Measurements from ENCODE around the gene BMPR1A. TPM values are rescaled to one million over a fixed set of nuclear protein-coding genes. Genes with fewer than 3 reads are reported as not detected.

The BMPR1A gene
- total and polyA plus RNA-seq, 9 of the 15 experiments (the other 6 are each of a cell fraction or from before 2014, with no cell fraction given): 1.6 to 17.5 (median 9.1) TPM

DNA sequence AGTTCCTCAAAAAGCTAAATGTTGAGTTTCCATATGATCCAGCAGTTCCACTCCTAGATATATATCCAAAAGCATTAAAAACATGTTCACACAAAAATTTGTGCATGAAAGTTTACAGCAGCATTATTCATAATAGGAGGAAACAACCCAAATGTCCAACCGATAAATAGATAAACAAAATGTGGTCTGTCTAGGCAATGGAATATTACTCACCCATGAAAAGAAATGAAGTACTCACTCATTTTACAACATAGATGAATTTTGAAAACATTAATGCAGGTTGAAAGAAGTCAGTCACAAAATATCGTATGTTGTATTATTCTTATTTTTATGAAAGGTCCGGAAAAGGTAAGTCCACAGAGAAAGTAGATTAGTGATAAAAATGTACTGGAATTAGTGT is 34.0 kb downstream of the BMPR1A start:
- Histone ChIP-seq H4K20me1 (replicated peaks; ENCODE audit: control insufficient read depth, insufficient read depth, low read length) (no peaks in the 10 kb centered on the region), H3K9me3 (replicated peaks; ENCODE audit: control insufficient read depth, insufficient read depth, low read depth, low read length) (no peaks in the 10 kb centered on the region), H3K9me1 (ENCODE audit: control insufficient read depth, insufficient read depth, low read length) (no peaks in the 10 kb centered on the region), H3K4me2 (ENCODE audit: insufficient read depth, low read length) (no peak overlapping the region), H3K4me1 (replicated peaks in 1 of 2; ENCODE audit: control insufficient read depth in 2 of 2, insufficient read depth in 2 of 2, low read length in 2 of 2) (no peaks in the 10 kb centered on the region; a peak in 1 of 5 replicates), H3K36me3 (ENCODE audit: control insufficient read depth, insufficient read depth, low read length) (no peaks in the 10 kb centered on the region), H3K4me3 (no peak overlapping the region), H3K27me3 (ENCODE audit: control insufficient read depth in 2 of 2, insufficient read depth in 2 of 2, low read length in 2 of 2) (no peaks in the 10 kb centered on the region), H3K9ac (ENCODE audit: insufficient read depth in 1 of 2, low read depth in 2 of 2, low read length in 2 of 2) (no peak overlapping the region), H3K79me2 (ENCODE audit: control insufficient read depth, insufficient read depth, low read length) (peaks cover 23% of the 10 kb centered on the region; the same call in 2 of the 3 replicates), H2AFZ (ENCODE audit: low read depth, low read length) (no peak overlapping the region), H3K27ac (ENCODE audit: extremely low read depth, low read depth, low read length) (no peak overlapping the region)
- DNase-seq (ENCODE audit: extremely low read depth in 1 of 4, low spot score in 3 of 4): no peak
- WGBS (ENCODE audit: insufficient coverage, low coverage, missing lambda C conversion rate): 78% methylated on average over 3 of the region's 3 CpGs
- ATAC-seq: no peak
- no peak for FAIRE-seq
- TF ChIP-seq POLR2A (conservative IDR thresholded peaks at IDR 0.05): no peak
- peak; percentile 87 for TF ChIP-seq RBM25 (IDR thresholded peaks at IDR 0.05; ENCODE audit: low read depth, low read length, severe bottlenecking)
- TF ChIP-seq ZNF146 (CRISPR knock-in tag; IDR thresholded peaks at IDR 0.05; ENCODE audit: unreplicated experiment): peak; percentile 91
- intact Hi-C loops (cut with micrococcal nuclease) (no loop called here), in situ Hi-C loops (cut with MboI) (no loop called here)
- ChIA-PET CTCF (ENCODE audit: low intra/inter-chr PET ratio) (no interaction called here), POLR2A (interaction anchor here (1.4 kb wide), 1 partner anchor 10 kb away, joined by 5 read pairs; no protein-coding TSS in a partner anchor)
- BruUV-seq (replicated peaks): no TSS peak

DNA sequence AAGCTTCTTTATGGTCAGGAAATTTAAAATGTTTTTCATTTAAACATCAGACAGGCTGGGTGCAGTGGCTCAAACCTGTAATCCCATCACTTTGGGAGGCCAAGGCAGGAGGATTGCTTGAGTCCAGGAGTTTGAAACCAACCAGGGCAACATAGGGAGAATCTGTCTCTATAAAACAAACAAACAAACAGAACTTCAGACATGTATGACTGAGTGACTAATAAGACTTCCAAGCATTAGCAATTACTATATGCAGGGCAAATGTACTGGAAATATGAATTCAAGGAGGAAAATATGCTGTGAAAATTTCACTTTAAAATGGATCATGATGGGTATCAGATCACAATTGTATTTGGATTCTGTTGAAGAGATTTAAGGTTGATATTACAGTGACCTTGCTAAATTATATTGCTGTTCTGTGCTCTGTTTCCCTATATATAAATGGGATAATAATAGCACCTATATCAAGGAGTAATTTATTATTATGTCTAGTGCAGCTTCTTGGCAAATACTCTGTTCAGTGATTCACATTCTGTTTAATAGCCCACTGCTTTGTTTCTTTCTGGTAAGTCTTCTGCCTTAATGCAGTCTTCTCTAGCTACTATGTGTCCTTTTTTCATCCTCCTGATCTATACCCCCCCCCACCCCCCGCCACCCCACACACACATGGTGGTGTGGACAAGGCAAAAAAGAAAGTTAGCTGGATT is 36.2 kb downstream of the BMPR1A start:
- ATAC-seq (no peak), FAIRE-seq (no peak)
- peaks cover 23% of the 10 kb centered on the region for H3K79me2 ChIP-seq (ENCODE audit: control insufficient read depth, insufficient read depth, low read length)
- TF ChIP-seq POLR2AphosphoS2 (IDR thresholded peaks at IDR 0.05; ENCODE audit: low read length) (no peak), HDAC6 (IDR thresholded peaks at IDR 0.05; ENCODE audit: low read depth, low read length) (no peak), ZBTB43 (CRISPR knock-in tag; IDR thresholded peaks at IDR 0.05) (no peak), CREBBP (IDR thresholded peaks at IDR 0.05; ENCODE audit: low read depth, low read length) (no peak), ZEB2 (IDR thresholded peaks at IDR 0.05) (no peak), ETS2 (tag; IDR thresholded peaks at IDR 0.05; ENCODE audit: borderline replicate concordance, poor library complexity, severe bottlenecking) (no peak), PCBP2 (IDR thresholded peaks at IDR 0.05; ENCODE audit: low read depth, low read length, poor library complexity, severe bottlenecking) (no peak), ZNF184 (CRISPR knock-in tag; IDR thresholded peaks at IDR 0.05) (no peak), ZNF583 (CRISPR knock-in tag; IDR thresholded peaks at IDR 0.05) (no peak), EZH2 (IDR thresholded peaks at IDR 0.05; ENCODE audit: borderline replicate concordance, low read depth, low read length) (no peak)
- TF ChIP-seq, protein P1, sequence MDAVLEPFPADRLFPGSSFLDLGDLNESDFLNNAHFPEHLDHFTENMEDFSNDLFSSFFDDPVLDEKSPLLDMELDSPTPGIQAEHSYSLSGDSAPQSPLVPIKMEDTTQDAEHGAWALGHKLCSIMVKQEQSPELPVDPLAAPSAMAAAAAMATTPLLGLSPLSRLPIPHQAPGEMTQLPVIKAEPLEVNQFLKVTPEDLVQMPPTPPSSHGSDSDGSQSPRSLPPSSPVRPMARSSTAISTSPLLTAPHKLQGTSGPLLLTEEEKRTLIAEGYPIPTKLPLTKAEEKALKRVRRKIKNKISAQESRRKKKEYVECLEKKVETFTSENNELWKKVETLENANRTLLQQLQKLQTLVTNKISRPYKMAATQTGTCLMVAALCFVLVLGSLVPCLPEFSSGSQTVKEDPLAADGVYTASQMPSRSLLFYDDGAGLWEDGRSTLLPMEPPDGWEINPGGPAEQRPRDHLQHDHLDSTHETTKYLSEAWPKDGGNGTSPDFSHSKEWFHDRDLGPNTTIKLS (IDR thresholded peaks at IDR 0.05; ENCODE audit: borderline replicate concordance, low read depth): no peak

More for the DNA sequence above, 36.2 kb downstream of the BMPR1A start:
- Histone ChIP-seq H3K9ac (ENCODE audit: insufficient read depth in 1 of 2, low read depth in 2 of 2, low read length in 2 of 2) (no peak overlapping the region), H3K4me2 (ENCODE audit: insufficient read depth, low read length) (no peak overlapping the region), H3K9me1 (ENCODE audit: control insufficient read depth, insufficient read depth, low read length) (no peaks in the 10 kb centered on the region), H3K9me3 (replicated peaks; ENCODE audit: control insufficient read depth, insufficient read depth, low read depth, low read length) (no peaks in the 10 kb centered on the region; the same call in 1 of the 2 replicates), H3K36me3 (ENCODE audit: control insufficient read depth, insufficient read depth, low read length) (no peaks in the 10 kb centered on the region), H2AFZ (ENCODE audit: low read depth, low read length) (no peak overlapping the region), H3K4me3 (no peak overlapping the region), H3K4me1 (replicated peaks in 1 of 2; ENCODE audit: control insufficient read depth in 2 of 2, insufficient read depth in 2 of 2, low read length in 2 of 2) (peaks cover 0 to 3% of the 10 kb centered on the region in 2 experiments; a peak in 3 of 5 replicates), H3K27ac (ENCODE audit: extremely low read depth, low read depth, low read length) (no peak overlapping the region), H3K27me3 (ENCODE audit: control insufficient read depth in 2 of 2, insufficient read depth in 2 of 2, low read length in 2 of 2) (no peaks in the 10 kb centered on the region), H4K20me1 (replicated peaks; ENCODE audit: control insufficient read depth, insufficient read depth, low read length) (no peaks in the 10 kb centered on the region)
- no TSS peak for BruUV-seq (replicated peaks)
- ChIA-PET CTCF (ENCODE audit: low intra/inter-chr PET ratio) (no interaction called here), POLR2A (interaction anchor here (0.6 kb wide), 2 partner anchors 13 to 22 kb away, joined by 3 to 4 read pairs; no protein-coding TSS in a partner anchor)
- intact Hi-C loops (cut with micrococcal nuclease) (no loop called here), in situ Hi-C loops (cut with MboI) (no loop called here)
- no CpG with 5 or more reads among the region's 1 CpG for WGBS (ENCODE audit: insufficient coverage, low coverage, missing lambda C conversion rate)
- no peak for DNase-seq (ENCODE audit: extremely low read depth in 1 of 4, low spot score in 3 of 4)

All from K562 (cell line).